TTC549 (cell line): ENCODE results near the gene WDR88.
"Not testable (repeated sequence)": the region's sequence is repeated elsewhere in the genome, so short reads cannot be mapped to it uniquely, and the experiment has no call there.

ENCODE experiments used
- FAIRE-seq: peaks from 2 replicates; lab custom pipeline; 2012; peaks lifted over from hg19 to GRCh38; lab: Jason Lieb, UNC

Gene WDR88

DNA sequence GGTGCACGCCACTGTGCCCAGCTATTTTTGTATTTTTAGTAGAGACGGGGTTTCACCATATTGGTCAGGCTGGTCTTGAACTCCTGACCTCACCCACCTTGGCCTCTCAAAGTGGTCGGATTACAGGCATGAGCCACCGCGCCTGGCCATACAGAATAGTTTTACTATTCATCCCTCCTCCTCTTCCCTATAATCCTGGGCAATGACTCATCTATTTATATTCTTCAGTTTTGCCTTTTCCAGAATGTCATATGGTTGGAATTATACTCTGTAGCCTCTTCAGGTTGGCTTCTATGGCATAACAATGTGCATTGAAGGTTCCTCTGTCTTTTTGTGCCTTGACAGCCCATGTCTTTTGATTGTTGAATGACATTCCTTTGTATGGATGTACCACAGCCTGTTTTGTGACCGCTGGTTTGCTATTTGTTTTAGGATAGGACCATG is 40.0 kb downstream of the WDR88 start:
- FAIRE-seq: no peak

DNA sequence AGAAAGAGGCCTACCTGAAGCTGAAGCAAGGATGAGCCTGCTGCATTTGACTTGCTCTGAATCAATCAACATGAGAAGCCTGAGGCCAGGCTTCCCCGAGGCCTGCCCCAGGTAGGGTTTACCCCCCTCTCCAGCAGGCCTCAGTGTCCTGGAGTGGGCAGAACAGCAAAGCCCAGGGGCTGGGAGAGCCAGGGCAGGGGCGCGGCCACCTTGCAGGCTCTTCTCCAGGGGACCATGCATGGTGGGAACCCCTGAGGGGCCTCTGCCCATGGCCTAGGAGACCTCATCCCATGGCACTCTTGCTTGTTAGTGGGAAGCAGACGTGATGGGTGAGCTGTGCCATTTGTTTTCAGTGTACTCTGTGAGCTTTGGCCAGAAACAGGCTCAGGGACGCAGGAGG is 42.3 kb downstream of the WDR88 start:
- no peak for FAIRE-seq

DNA sequence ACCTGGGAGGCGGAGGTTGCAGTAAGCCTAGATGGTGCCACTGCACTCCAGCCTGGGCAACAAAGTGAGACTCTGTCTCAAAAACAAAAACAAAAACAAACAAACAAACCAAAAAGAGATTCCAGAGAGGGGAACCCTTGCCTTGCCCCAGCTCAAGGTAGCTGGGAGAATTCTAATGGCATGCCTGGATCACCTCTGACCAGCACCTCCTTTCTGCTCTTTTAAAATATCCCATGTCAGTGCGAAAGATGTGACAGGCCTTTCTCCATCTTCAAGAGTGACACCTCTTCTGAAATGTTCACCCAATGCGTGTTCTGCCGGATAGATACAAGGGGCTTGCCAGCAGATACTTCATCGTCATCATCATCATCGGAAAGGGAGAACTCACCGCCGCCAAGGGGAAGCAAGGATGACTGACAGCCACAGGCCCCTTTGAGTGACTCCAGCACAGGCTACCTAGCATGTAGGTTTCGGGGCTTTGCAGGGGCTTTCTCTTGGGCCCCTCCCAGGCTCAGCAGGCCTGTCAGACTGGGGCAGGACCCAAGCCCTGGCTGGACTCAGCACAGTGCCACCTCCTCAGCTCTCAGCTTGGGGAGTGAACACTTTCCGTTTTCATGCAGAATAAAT is 43.4 kb downstream of the WDR88 start:
- FAIRE-seq: no peak

DNA sequence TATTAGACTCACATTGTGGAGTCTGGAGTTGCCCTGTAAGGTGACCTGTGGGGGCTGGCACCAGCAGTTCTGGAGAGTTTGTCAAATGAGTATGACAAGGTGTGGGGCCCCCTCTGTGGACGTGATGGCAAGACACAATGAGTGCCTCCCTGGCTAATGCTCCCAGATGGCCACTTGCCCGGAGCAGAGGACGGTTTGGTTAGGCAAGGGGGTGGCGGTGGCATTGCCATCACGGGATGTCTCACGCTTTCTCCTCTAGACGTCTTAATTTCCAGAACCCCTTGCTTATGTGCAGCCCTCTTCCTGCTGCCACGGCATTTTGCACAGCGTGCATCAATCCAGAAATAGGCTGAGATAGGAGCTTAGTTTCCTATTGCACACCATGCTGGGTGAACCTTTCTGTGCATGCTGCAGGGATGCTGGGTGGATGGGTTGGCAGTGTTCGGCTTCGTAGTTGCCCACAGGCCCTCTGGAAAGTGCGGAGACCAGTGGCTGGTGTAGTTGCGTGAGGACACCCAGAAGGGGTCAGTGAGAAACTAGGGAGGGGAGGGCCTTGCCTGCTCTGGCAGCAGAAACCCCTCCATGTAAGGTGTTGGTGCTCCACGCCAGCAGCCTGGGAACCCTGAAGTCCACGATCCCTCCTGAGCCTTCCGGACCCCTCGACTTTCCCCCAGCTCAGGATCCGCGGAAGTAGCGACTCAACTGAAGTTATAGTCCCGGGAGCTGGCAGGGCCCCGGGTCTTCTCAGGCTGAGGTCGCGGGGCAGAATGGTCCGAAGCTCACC is 44.2 kb downstream of the WDR88 start:
- no peak for FAIRE-seq

DNA sequence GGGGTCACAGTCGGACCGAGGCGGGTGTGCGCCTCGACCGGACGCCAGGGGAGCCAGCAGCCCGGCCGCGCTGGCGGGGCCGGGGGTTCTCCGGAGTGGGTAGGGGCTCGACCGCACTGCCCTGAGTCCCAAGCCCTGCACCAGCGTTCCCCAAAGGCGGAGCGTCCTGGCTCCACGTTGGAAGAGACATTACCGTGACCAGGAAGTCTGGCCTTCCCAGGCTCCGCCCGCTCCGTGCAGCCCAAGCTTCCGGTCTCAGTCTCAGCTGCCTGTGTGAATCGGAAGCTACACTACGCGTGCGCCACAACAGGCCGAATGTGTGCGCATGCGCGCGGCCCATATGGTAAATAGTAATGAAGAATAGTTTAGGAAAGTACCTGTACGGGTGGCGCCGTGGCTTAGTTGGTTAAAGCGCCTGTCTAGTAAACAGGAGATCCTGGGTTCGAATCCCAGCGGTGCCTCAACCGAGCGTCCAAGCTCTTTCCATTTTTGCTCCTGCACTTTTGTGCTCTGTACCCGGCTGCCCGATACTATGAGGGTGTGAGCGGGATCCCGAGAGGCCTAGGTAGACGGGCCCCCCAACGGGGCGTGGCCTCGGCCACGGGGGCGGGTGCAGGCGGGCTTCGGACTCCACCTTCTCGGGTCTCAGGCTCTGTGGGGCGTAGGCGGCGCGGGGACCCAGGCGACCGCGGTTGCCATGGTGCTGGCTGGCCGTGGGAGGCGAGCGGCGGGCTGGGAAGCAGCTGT is 44.9 kb downstream of the WDR88 start:
- FAIRE-seq: peak; percentile 87

DNA sequence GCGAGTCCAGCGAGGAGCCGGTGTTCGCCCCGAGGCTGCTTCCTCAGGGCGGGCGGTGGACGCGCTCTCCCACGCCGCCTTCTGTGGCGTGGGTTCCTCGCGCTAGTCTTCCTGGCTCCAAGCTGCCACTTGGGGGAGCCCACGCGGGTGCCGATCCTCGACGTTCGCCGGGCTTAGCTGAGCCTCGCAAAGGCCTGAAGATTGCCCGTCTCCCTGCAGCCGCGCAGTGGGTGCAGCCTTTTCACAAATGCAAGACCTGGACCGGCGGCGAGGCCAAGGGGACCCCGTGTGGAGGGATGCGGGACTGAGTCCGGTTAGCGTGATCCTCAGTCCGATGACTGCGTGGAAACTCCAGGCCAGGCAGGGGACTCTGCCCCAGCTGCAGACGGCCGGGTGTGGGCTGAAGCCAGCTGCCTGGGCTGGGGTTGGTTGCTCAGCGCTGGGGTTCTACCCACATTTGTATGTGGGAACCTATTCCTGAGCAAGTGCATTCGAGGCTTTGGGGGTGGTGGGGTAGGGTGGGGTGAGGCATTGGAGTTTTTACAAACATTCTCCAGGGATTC is 45.6 kb downstream of the WDR88 start:
- no peak for FAIRE-seq

DNA sequence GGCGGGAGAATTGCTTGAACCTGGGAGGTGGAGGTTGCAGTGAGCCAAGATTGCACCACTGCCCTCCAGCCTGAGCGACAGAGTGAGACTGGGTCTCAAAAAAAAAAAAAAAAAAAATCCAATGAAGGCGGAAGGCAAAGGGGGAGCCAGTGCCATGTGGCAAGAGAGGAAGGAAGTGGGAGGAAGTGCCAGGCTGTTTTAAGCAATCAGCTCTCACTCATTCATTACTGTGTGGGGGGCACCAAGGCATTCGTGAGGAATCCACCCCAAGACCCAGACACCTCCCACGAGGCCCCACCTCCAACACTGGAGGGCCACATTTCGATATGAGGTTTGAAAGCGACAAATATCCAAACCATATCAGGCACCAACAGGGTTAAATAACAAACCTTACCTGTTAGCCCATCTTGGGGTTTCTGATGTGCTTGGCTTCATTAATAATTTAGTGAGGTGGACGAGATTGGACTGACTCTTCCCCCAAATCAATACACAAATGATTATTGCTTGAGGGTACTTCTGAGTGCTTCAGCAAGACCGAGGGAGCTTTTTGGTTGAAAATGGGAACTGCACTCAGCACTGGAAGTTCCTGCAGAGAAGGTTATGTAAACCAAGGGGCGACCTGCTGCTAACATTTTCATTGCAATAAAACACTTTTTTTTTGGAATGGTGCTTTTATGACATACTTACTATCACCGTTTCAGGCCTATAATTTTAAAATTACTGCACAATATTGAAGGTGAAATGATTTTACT is 54.7 kb downstream of the WDR88 start:
- FAIRE-seq: no peak

DNA sequence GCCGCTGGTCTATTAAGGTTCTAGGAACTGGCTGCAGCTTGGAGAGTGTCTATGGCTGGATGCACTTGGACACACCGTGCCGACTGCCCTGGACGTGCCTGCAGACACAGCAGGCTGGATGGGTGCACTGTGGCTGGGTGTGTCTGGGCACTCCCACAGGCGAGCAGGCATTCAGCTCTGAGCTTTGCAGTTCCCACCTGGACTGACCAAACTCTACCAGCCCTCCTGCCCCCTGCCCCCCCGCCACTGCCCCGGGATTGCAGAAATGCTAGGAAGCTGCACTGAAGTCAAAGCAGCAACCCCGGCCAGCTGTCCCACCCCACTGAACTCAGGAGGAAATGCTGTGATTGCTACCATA is 55.2 kb downstream of the WDR88 start:
- no peak for FAIRE-seq

DNA sequence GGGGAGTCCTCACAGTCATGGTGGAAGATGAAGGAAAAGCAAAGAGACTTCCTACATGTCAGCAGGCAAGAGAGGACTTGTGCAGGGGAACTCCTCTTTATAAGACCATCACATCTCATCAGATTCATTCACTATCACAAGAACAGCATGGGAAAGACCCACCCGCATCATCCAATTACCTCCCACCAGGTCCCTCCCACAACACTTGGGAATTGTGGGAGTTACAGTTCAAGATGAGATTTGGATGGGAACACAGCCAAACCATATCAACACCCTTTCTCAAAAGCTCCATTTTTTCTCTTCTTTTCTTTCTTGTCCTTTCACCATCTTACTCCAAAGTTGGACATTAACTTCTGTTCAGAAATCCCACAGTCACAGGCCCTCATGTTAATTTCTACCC is 57.5 kb downstream of the WDR88 start:
- no peak for FAIRE-seq

DNA sequence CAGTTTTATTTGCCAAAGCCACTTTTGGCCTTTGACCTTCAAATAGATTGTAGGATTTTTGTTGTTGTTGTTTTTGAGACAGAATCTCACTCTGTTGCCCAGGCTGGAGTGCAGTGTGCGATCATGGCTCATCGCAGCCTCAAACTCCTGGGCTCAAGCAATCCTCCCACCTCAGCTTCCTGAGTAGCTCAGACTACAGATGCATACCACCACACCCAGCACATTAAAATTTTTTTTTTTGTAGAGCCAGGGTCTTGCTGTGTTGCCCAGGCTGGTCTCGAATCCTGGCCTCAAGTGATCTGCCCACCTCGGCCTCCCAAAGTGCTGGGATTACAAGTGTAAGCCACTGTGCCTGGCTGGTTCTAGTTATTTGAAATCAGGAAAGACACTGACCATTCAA is 59.2 kb downstream of the WDR88 start:
- FAIRE-seq: not testable (repeated sequence)

DNA sequence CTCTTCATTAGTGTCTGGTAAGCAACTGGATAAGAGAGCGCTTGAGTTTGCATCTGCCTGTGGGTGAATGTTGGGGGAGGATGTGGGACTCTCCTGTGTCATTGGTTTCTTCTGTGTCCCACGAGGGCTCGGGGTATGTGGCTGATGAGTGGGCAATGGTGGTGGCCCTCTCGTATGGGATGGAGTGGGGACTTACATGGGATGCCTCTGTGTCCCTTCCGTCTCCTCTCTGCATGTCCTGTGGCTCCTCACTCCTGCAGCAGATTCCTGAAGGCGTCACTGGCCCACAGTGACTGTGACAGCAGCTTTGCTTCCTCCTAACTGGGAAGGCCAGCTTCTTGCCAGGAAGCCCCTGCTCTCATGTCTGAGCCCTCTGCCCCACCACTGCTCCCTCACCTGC is 59.6 kb downstream of the WDR88 start:
- no peak for FAIRE-seq

DNA sequence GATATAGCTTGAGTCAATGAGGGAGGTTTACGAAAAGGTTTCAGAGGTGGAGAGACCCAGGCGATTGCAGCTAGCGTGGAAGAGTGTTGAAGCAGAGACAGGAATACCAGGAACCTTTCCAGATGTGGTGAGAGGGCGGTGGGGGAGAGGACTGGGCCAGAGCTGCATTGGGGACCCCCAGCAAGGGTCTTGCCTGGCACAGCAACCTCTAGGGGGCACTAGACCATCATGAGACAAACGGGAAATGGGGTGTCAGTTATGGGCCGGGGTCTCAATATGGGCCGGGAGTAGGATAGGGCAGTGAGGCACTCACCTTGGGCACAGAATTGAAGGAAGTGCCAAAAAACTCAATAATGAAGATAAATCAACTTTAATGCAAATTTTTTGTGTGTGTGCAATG is 60.1 kb downstream of the WDR88 start:
- FAIRE-seq: no peak

DNA sequence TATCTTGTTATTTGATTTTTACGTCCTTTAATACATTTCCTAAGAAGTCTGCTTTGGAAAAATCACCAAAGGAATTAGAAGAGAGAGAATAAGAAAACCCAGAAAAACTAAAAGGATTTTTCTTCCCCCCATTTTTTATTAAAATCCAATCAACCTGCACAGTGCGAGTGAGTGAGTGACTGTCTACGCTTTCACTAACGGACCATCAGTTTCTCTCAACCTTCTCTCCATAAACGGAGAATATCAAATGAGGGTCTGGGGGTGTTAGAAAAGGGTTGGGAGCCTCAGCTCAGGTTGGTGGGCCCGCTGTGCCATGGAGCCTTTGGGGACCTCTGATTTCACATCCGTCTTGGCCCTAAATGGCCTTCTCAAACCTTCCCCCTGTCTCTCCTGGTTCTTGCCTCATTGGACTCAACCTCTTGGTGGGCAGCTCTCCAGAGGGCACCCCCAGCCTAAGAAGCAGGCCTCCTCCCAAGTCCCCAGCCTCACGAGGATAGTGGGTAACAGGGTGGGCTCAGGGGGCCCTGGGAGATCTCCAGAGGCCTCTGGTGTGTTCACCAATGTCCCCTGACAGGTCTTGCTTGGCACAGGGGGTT is 61.5 kb downstream of the WDR88 start:
- no peak for FAIRE-seq

DNA sequence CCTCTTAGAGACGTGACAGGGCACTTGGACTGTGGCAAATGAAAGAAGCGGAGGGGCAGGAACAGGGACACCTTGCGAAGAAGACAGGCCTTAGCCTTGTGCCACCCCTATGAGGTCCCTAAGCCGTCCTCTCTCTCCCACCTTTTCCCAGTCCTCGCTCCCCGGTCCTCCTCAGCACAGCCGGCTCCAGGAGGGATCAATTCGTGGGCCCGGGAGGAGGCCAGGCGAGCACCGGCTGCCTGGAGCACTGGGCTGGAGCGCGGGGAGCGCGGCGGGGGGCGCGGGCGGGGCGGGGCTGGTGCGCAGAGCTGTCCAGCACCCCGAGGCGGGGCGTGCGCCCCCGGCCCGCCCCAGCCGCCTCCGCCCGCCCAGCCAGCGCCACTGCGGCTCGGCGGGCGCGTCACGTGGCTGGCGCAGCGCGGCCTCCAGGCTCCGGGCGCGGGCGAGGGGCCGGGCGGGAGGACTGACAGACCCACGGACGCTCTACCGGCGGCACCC is 62.0 kb downstream of the WDR88 start, which contains the start of gene LRP3:
Gene LRP3, plus strand, starts transcription at position 466 of the 498 bp plus-strand sequence. CDS start 456 bp downstream, outside the sequence.
- FAIRE-seq: no peak

DNA sequence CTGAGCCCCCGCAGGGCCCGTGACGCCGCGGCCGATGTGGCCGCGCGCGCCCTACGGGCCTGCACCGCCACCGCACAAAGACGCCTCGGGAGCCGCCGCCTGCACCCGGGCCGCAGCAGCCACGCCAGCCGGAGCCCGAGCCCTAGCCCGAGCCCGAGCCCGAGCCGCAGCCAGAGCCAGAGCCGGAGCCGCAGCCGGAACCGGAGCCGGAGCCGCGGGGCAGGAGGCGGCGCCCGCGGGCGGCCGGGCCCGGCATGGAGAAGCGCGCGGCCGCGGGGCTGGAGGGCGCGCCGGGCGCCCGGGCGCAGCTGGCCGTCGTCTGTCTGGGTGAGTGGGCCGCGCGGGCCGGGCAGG is 62.6 kb downstream of the WDR88 start:
- FAIRE-seq: no peak

DNA sequence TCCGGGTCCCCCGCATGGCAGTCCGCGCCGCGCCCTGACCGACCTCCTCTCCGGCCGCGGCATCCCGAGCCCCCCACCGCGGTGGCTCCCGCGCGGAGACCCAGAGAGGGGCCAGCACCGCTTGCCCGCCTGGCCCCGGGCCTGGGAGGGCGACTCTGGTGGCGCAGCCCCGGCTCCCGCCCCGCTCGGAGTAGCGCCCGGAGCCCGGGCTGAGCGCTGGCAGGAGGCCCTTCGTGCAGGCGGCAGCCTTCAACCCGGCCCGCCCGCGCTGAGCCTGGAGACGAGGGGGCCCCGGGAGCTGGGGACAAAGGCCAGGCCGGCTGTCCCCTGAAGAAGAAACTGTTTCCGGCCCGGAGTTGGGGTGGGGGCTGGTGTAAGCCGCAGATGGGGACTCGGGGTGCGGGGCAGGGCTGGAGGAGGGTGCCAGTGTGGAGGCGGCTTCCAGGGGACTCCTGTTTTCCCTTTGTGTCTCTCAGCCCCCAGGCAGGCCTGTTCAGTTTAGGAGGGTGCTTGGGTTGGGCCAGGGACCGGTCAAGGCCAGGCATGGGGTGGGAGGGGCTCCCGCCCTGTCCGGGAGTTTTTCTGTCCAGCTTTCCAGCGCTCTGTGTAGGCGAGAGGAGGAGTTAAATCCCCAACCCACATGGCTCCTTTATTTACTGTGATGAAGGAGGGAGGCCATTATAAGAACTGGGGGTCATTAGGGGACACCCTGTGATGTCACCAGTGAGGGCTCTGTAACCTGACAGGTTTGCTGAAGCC is 63.2 kb downstream of the WDR88 start:
- FAIRE-seq: no peak

DNA sequence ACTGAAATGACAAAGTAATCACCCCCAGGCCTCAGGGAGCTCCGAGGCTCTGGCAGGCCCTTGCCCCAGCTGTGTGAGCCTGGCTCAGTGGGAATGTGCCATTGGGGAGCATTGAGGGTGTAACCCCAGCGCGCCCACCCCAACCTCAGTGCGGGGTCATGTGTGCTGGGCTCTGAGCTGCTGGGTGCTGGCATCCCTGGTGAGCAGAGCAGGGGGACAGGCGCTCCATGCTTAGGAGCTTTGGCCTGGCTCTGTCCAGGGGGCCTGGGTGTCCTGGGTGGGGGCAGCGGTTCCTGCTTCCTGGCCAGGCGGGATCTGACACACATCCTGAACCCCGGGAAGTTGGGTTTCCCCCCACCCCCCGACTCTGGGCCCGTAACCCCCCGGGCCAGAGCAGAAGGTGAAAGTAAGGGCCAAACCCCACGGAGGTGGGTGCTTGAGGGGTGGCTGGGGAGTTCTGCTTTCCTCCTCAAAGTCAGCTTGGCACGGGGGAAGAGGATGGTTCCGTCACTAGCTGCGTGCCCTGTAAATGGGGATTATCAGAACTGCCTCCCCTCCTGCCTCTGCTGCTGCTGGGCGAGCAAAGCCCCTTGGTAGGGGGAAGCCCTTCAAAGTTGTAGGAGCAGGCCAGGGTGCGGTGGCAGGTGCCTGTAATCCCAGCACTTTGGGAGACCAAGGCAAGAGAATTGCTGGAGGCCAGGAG is 63.9 kb downstream of the WDR88 start:
- no peak for FAIRE-seq

DNA sequence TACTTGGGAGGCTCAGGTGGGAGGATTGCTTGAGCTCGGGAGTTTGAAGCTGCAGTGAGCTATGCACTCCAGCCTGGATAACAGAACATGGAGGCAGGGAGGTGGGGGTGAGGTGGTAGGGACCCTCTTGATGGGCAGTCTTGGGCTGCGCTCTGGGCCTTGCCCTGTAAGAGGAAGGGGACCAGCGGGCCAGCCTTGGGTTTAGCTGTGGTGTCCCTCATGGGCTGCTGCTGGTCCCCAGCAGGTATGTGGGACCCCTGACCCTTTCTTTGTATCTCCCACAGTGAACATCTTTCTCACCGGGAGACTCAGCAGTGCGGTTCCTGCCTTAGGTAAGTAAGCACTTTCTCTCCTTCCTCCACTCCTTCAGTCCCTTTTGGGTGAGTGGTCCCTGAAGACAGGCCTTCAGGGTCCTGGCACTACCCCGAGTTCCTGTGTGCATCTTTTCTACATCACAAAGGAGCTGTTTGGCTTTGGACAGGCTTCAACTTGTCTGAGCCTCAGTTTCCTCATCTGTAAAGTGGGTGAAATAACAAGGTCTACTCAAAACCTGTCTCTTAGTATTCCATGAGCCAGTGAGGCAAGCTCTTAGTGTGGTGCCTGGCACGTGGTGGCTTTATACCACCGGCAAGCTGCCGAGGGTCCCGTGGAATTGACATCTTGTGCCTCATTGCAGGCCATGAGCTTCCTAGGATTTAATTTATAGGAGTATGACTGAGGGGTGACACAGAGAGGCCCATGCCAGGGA is 64.7 kb downstream of the WDR88 start:
- no peak for FAIRE-seq

DNA sequence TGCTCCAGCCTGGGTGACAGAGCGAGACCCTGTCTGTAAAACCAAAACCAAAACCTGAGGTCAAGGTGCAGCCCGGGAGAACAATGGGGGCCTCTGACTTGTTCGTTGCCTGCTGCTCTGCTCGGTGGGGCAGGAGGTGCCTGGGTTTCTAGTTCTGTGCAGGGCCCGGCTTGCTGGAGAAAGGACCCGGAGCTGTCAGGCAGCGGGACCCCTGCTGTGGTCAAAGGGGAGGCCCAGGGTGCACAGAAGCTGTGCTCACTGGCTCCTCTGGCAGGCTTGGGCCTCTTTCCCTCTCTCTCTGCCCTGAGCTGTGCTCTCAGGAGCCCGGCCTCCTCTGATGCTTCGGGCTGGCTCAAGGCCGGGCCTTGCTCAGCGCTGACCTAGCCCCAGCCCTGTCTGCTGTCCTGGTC is 65.7 kb downstream of the WDR88 start:
- no peak for FAIRE-seq

DNA sequence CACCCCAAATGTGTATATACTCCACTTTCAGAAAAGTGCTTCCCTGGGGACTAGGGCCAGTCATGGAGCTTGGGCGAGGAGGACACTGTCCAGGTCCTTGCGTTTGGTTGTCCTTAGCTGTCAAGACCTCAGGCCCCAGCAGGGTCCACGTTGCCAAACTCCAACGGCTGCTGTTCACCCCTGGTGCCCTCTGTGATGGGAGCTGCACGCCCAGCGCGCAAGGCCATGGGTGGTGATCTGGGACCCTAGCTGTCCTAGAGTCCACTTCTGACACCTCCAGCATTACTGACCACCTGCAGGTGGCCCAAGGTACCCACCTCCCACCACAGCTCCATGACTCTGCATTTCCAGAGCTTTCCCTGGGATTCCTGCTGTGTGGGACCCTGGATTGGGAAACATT is 66.3 kb downstream of the WDR88 start:
- FAIRE-seq: no peak
